Keratinocyte (primary cell): Measurements from ENCODE around the gene DLG1.
"Not testable (repeated sequence)": the region's sequence is repeated elsewhere in the genome, so short reads cannot be mapped to it uniquely, and the experiment has no call there.

Experiments
- EZH2 ChIP-seq: IDR thresholded peaks from one replicate; pipeline ENCODE4 v1.6.1; 2012; ENCODE audit warnings: inconsistent platforms, mild to moderate bottlenecking, low read length, moderate library complexity
- TF ChIP-seq, protein P1 (sequence below), 3 experiments: IDR thresholded peaks in 1 of 3; conservative IDR thresholded peaks in 1 of 3; optimal IDR thresholded peaks in 1 of 3; 2 replicates in 2 of 3; 3 replicates in 1 of 3; pipeline versions ENCODE3 to v1.5.1; 2011; ENCODE audit warnings: low read length in 3 of 3, mild to moderate bottlenecking in 3 of 3, moderate library complexity in 2 of 3, control low read depth in 1 of 3, inconsistent platforms in 1 of 3; ENCODE audit not compliant: insufficient read depth in 2 of 3; ENCODE audit errors: extremely low read depth in 1 of 3

DNA sequence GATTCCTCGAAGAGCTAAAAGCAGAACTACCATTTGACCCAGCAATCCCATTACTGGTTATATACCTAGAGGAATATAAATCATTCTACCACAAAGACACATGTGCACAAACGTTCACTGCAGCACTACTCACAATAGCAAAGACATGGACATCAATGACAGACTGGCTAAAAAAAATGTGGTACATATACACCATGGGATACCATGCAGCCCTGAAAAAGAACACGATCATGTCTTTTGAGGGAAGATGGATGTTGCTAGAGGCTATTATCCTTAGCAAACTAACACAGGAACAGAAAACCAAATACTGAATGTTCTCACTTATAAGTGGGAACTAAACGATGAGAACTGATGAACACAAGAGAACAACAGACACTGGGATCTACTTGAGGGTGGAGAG is 86.7 kb downstream of the DLG1 start:
- TF ChIP-seq, protein P1, sequence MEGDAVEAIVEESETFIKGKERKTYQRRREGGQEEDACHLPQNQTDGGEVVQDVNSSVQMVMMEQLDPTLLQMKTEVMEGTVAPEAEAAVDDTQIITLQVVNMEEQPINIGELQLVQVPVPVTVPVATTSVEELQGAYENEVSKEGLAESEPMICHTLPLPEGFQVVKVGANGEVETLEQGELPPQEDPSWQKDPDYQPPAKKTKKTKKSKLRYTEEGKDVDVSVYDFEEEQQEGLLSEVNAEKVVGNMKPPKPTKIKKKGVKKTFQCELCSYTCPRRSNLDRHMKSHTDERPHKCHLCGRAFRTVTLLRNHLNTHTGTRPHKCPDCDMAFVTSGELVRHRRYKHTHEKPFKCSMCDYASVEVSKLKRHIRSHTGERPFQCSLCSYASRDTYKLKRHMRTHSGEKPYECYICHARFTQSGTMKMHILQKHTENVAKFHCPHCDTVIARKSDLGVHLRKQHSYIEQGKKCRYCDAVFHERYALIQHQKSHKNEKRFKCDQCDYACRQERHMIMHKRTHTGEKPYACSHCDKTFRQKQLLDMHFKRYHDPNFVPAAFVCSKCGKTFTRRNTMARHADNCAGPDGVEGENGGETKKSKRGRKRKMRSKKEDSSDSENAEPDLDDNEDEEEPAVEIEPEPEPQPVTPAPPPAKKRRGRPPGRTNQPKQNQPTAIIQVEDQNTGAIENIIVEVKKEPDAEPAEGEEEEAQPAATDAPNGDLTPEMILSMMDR (optimal IDR thresholded peaks at IDR 0.05 in 1 of 3, IDR thresholded peaks at IDR 0.05 in 1 of 3, conservative IDR thresholded peaks at IDR 0.05 in 1 of 3; ENCODE audit: extremely low read depth in 1 of 3, insufficient read depth in 2 of 3, low read length in 3 of 3) = not testable (repeated sequence)
- not testable (repeated sequence) for TF ChIP-seq EZH2
